Thoracic aorta (tissue), 2 donors: ENCODE measurements around the gene E2F4. TPM values are rescaled to one million over a fixed set of nuclear protein-coding genes. Genes with fewer than 3 reads are reported as not detected.
A peak's percentile ranks its signal among the peaks of the same experiment; 100 is the strongest.

ENCODE experiments used
- ATAC-seq: fragments of 150-250 bp; one replicate; pipeline ENCODE4 v1.8.0; 2017; ENCODE audit warnings: low read depth; ENCODE audit not compliant: insufficient number of reproducible peaks, low FRiP score
- DNase-seq: peaks from one replicate; pipeline ENCODE4 v3.0.0-alpha.2; 2020; ENCODE audit warnings: low spot score
- H3K27ac ChIP-seq, 2 donors: fragments of 200-600 bp; sonication (generic); 1 replicate in 1 of 2; 2 replicates in 1 of 2; pipeline ENCODE4 v1.5.1; 2016; ENCODE audit warnings: mild to moderate bottlenecking in 2 of 2, moderate library complexity in 2 of 2
- H3K27me3 ChIP-seq: fragments of 200-600 bp; sonication (generic); replicated peaks from 2 replicates; pipeline ENCODE4 v1.6.0; 2016; ENCODE audit warnings: mild to moderate bottlenecking; ENCODE audit not compliant: insufficient read depth
- H3K36me3 ChIP-seq: fragments of 200-600 bp; sonication (generic); one replicate; pipeline ENCODE4 v1.5.1; 2016
- H3K4me1 ChIP-seq, 2 donors: fragments of 200-600 bp; sonication (generic); 1 replicate in 1 of 2; 2 replicates in 1 of 2; pipeline versions ENCODE4 v1.5.1 to v1.6.0; 2016; ENCODE audit warnings: low read depth in 2 of 2, mild to moderate bottlenecking in 1 of 2; ENCODE audit not compliant: control insufficient read depth in 1 of 2
- H3K4me3 ChIP-seq: fragments of 200-600 bp; sonication (generic); 2 replicates; pipeline ENCODE4 v1.5.1; 2016; ENCODE audit warnings: mild to moderate bottlenecking
- H3K9me3 ChIP-seq: fragments of 200-600 bp; sonication (generic); 2 replicates; pipeline ENCODE4 v1.5.1; 2016
- CTCF ChIP-seq: fragments of 200-600 bp; sonication (generic); IDR thresholded peaks from one replicate; pipeline ENCODE4 v1.5.1; 2019; ENCODE audit warnings: antibody characterized with exemption
- total RNA-seq, 2 donors: library from RNA; depleted of rRNA; stranded (reverse); fragments of >200 nt; gene quantifications; one replicate each; pipeline versions ENCODE4 v1.1.0 to v1.2.3, GENCODE V29; 2016

The E2F4 gene
- total RNA-seq, 2 donors from 2014 or later: 96.4 to 120 TPM

GRCh38 chr16:67184995-67185650, 6.8 kb upstream of the E2F4 start:
- ATAC-seq: no peak
- peak; percentile 79 for DNase-seq
- Histone ChIP-seq H3K4me1 (peaks cover 11 to 31% of the 10 kb centered on the region in 2 donors), H3K4me3 (peak overlapping the region; percentile 90), H3K36me3 (no peaks in the 10 kb centered on the region), H3K27ac (peak overlapping the region in 1 of 2 donors; percentile 89), H3K9me3 (no peaks in the 10 kb centered on the region), H3K27me3 (no peaks in the 10 kb centered on the region)
- TF ChIP-seq CTCF: peak; percentile 85

- Histone ChIP-seq H3K4me1 (peaks cover 11 to 31% of the 10 kb centered on the region in 2 donors), H3K4me3 (peak overlapping the region; percentile 90), H3K9me3 (no peaks in the 10 kb centered on the region), H3K27ac (no peak overlapping the region), H3K36me3 (no peaks in the 10 kb centered on the region), H3K27me3 (no peaks in the 10 kb centered on the region)
- TF ChIP-seq CTCF: no peak
- ATAC-seq: no peak
- no peak for DNase-seq
Observed at GRCh38 chr16:67185651-67186134, 6.3 kb upstream of the E2F4 start.

- no peak overlapping the region for H3K4me3 ChIP-seq
- H3K27me3 ChIP-seq: no peaks in the 10 kb centered on the region
- no peaks in the 10 kb centered on the region for H3K9me3 ChIP-seq
- DNase-seq (no peak), ATAC-seq (no peak)
- no peaks in the 10 kb centered on the region for H3K36me3 ChIP-seq
- no peak overlapping the region for H3K27ac ChIP-seq
- no peak for TF ChIP-seq CTCF
- peaks cover 13 to 27% of the 10 kb centered on the region in 2 donors for H3K4me1 ChIP-seq
Observed at GRCh38 chr16:67186550-67186950, 5.4 kb upstream of the E2F4 start.

GRCh38 chr16:67187175-67187890, 4.6 kb upstream of the E2F4 start:
- no peaks in the 10 kb centered on the region for H3K27me3 ChIP-seq
- H3K27ac ChIP-seq: no peak overlapping the region
- no peak overlapping the region for H3K4me3 ChIP-seq
- ATAC-seq (no peak), DNase-seq (no peak)
- H3K36me3 ChIP-seq: no peaks in the 10 kb centered on the region
- TF ChIP-seq CTCF: no peak
- H3K4me1 ChIP-seq: peaks cover 15 to 27% of the 10 kb centered on the region in 2 donors
- H3K9me3 ChIP-seq: no peaks in the 10 kb centered on the region

- H3K4me3 ChIP-seq: no peak overlapping the region
- no peaks in the 10 kb centered on the region for H3K36me3 ChIP-seq
- H3K27ac ChIP-seq: no peak overlapping the region
- ATAC-seq (no peak), DNase-seq (no peak)
- H3K27me3 ChIP-seq: no peaks in the 10 kb centered on the region
- no peaks in the 10 kb centered on the region for H3K9me3 ChIP-seq
- TF ChIP-seq CTCF: no peak
- peaks cover 21 to 37% of the 10 kb centered on the region in 2 donors for H3K4me1 ChIP-seq
Observed at GRCh38 chr16:67188323-67188722, 3.6 kb upstream of the E2F4 start.
